ELF-1 (cell line): ENCODE data around the gene SAMM50.

Experiments used
- DNase-seq: peaks from one replicate; pipeline ENCODE4 v3.0.0-alpha.2; 2016; ENCODE audit warnings: low read depth, low spot score

SAMM50 gene

GRCh38 chr22:43955040-43955882, at the start of gene SAMM50:
Gene SAMM50 (plus strand): TSS chr22:43955442. CDS start chr22:43955578, 136 bp downstream.
- DNase-seq = peak; percentile 93

GRCh38 chr22:43905681-43906080, 49.6 kb upstream of the SAMM50 start:
- no peak for DNase-seq

GRCh38 chr22:43909708-43910107, 45.5 kb upstream of the SAMM50 start:
- DNase-seq = no peak

GRCh38 chr22:43910178-43910695, 45.0 kb upstream of the SAMM50 start:
- DNase-seq = no peak

- DNase-seq = peak; percentile 69
Observed at GRCh38 chr22:43911351-43911750, 43.9 kb upstream of the SAMM50 start.

- DNase-seq = no peak
Observed at GRCh38 chr22:43917521-43917920, 37.7 kb upstream of the SAMM50 start.

- DNase-seq = no peak
Observed at GRCh38 chr22:43919106-43919973, 35.9 kb upstream of the SAMM50 start.

GRCh38 chr22:43921370-43921769, 33.9 kb upstream of the SAMM50 start:
- no peak for DNase-seq

- peak; percentile 37 for DNase-seq
Observed at GRCh38 chr22:43922123-43922522, 33.1 kb upstream of the SAMM50 start.

GRCh38 chr22:43923191-43923590, 32.1 kb upstream of the SAMM50 start:
- no peak for DNase-seq

GRCh38 chr22:43923631-43924464, 31.4 kb upstream of the SAMM50 start, which contains the start of gene PNPLA3:
Gene PNPLA3 (plus strand): TSS chr22:43923805. CDS start chr22:43923912, 107 bp downstream.
- peak; percentile 93 for DNase-seq

GRCh38 chr22:43924877-43925276, 30.4 kb upstream of the SAMM50 start:
- DNase-seq = no peak

- DNase-seq = peak; percentile 70
Observed at GRCh38 chr22:43925433-43926348, 29.6 kb upstream of the SAMM50 start.

GRCh38 chr22:43926349-43926710, 28.9 kb upstream of the SAMM50 start:
- DNase-seq = no peak

GRCh38 chr22:43928468-43928867, 26.8 kb upstream of the SAMM50 start:
- no peak for DNase-seq

- no peak for DNase-seq
Observed at GRCh38 chr22:43928908-43929307, 26.3 kb upstream of the SAMM50 start.

- no peak for DNase-seq
Observed at GRCh38 chr22:43931771-43932170, 23.5 kb upstream of the SAMM50 start.

GRCh38 chr22:43941449-43941848, 13.8 kb upstream of the SAMM50 start:
- no peak for DNase-seq

GRCh38 chr22:43944670-43945430, 10.4 kb upstream of the SAMM50 start:
- no peak for DNase-seq
